HG02981 (cell line): Measurements from ENCODE around the gene LAMB4.
A peak's percentile ranks its signal among the peaks of the same experiment; 100 is the strongest.

Experiments
- ATAC-seq: cut with Tn5 transposase; IDR thresholded peaks from one replicate; pipeline ENCODE4 v1.9.1; 2021; ENCODE audit warnings: mild to moderate bottlenecking, moderate library complexity; ENCODE audit not compliant: unreplicated experiment

The LAMB4 gene

DNA sequence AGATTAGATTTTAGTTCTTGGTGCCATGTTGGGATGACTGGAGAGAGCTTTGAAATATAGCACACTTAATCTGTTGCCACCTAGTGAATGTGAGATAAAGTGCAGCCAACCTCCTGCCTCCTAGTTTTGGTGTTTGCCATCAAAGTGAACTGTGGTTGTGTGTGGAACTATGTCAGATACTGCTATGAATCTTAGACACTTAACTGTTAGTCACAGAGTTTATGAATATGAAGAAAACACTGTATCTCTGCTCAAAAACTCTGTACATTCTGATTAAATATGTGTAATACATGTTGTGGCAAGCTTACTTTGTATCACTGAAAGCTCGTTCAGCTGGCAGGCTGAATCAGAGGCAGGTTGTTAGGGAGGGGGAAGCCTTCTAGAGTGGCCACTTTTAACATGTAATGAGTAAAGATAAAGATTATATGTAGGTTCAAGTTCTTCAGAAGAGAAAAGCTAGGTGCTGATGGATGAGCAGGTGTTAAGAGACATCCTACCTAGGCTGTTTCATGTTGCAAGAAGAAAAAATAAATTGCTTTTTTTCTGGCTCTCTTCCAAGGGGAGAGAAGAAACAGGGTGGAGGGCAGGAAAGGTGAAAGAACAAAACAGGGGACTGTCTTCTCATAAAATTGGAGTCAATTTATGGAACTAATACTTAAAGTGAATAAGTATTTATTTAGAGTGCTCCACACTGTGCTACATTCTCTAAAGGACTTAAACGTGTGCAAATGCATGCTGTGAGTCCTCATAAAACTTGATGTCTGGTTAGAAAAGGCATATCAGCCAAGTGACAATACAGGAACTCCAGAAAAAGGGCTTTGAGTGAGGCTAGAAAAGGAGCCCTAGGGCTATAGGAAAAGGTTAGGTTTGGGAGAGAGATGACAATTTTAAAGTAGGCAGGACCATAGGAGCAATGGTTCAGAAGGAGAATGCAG lies 113.1 kb downstream of the LAMB4 start:
- peak; percentile 50 for ATAC-seq

DNA sequence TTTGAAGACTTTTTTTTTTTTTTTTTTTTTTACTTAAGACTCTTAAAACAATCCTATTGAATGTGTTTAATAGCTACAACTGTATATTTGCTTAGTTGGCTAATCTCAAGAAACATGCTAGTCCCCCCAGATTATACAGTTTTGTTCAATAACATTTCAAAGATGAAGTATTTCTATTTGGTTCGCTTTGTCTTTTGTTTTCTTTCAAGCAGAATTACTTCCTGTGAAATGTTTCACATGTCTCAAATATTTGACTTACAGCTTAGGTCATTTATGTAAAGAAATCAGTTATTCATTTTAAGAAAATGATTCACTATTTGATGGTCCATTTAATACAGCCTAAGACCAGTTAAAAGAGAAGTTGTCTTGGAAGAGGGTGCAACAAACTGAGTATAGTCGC lies 114.4 kb downstream of the LAMB4 start:
- no peak for ATAC-seq

DNA sequence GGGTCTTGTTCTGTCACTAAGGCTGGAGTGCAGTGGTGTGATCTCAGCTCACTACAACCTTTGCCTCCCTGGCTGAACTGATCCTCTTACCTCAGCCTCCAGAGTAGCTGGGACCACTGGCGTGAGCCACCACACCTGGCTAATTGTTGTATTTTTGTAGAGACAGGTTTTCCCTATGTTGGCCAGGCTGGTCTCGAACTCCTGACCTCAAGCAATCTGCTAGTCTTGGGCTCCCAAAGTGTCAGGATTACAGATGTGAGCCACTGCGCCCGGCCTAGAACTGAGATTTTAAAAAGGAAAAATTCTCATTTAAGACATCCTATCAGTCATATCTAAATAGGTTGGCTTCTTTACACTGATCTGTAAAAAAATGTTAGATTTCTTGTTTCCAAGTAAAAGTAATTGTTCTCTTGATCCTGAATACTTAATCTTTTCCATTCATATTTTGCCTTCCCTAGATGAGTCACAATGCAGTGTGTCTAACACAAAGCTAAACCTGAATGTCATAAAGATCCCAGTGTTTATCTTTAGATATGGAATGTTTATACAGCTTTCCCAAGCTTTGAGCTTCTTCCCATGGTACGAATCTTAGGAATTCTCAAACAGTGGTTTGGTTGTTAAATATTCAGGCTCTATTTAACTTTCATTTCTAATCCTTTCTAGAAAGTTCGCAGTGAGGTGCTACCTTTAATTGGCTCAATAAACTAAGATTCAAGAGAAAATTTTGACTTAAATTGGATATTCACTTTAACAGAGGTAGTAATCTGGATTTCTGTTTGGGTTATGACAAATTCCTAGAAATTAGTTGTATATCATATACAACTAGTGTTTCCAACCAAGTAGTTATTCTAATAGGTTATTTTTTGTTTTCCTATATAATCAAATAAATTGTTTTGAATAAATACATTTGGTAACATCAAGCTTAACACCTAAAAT lies 115.1 kb downstream of the LAMB4 start:
- ATAC-seq = no peak

GRCh38 chr7:108014215-108014614 lies 115.9 kb downstream of the LAMB4 start:
- no peak for ATAC-seq

DNA sequence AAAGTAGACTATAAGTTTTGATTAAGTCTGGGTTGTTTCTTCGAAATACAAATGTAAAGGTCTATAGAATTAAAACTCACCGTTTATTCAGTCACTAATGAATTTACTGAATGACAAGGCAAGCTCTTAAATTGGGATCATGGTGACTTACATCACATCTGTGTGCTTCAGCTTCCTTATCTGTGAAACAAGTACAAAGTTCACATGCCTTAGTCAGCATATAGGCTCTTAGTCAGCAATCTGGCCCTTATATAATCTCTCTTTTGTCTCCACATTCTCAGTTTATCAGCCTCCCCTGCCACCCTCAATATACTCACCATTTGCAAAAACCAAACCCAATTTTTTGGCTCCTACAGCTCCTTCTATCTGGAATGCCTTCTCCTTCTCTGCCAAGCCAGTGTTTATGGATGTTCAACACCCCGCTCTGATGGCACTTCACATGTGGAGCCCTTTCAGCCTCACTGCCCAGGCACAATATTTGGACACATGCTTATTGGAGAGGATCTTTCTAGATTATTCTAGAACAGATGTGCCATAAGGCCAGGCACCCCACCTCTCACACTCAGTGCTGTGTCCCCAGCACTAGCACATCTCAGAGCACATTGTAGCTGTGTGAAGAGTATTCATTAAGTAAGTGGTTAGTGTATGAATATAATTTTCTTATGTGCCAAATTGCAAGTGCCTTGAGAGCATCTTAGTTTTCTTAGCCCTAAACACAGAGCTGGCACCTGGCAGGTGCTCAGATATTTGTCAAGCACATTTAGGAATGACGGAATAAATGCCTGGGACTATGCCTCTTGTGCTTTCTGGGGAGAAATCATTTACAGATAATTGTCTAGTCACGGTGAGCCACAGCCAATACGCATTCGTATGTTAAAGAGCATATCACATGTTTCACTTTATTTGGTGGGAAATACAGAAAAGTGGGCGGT lies 117.4 kb downstream of the LAMB4 start:
- ATAC-seq = no peak

- no peak for ATAC-seq
These were observed 119.8 kb downstream of the LAMB4 start for GRCh38 chr7:108010377-108010776.

DNA sequence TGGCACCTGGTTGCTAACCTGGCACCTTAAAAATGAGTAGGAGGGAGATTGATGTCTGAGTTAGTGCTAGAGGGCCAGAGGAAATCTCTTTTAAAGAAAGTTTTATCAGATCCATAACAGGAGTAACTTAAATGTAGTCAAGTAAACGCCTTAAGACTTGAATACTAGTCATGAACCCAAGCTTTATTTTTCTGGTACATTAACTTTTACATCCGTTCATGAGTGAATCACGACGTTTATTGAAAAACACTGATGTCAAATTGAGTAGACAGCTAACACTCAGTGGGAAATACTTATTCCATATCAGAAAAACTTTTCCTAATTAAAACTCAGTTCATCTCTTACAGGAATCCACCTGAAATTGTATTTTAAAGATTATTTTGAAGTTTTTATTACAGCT lies 120.3 kb downstream of the LAMB4 start:
- ATAC-seq = no peak

GRCh38 chr7:108008827-108009226 lies 121.3 kb downstream of the LAMB4 start:
- no peak for ATAC-seq

GRCh38 chr7:108008240-108008639 lies 121.9 kb downstream of the LAMB4 start:
- ATAC-seq = no peak

DNA sequence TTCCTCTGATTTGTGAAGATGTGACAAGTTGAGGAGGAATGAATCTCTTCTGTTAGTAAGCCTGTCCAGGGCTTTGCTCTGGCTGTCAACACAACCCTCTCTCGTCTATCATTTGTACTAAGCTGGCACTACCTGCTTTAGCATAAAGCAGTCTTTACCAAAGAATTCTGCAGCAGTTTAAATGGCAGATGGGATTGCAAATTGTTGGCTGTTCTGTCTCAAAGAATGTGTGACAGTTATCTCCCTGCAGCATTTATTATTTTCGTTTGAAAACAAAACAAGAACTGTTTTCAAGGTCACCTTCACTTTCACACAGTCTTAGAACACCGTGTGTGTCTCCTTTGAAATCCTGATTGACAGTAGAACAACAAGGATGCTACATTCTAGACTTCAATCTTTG lies 122.4 kb downstream of the LAMB4 start:
- ATAC-seq = no peak

GRCh38 chr7:108007261-108007660 lies 122.9 kb downstream of the LAMB4 start:
- ATAC-seq = no peak

- ATAC-seq = peak; percentile 68
These were observed 125.7 kb downstream of the LAMB4 start for GRCh38 chr7:108004220-108005142.

- ATAC-seq = no peak
These were observed 126.6 kb downstream of the LAMB4 start for GRCh38 chr7:108003599-108003935.

GRCh38 chr7:108002726-108003598 lies 127.2 kb downstream of the LAMB4 start, which contains the start of gene LAMB1:
Gene LAMB1 (minus strand): TSS chr7:108003161. CDS start chr7:108002885, 276 bp downstream.
- ATAC-seq = no peak

DNA sequence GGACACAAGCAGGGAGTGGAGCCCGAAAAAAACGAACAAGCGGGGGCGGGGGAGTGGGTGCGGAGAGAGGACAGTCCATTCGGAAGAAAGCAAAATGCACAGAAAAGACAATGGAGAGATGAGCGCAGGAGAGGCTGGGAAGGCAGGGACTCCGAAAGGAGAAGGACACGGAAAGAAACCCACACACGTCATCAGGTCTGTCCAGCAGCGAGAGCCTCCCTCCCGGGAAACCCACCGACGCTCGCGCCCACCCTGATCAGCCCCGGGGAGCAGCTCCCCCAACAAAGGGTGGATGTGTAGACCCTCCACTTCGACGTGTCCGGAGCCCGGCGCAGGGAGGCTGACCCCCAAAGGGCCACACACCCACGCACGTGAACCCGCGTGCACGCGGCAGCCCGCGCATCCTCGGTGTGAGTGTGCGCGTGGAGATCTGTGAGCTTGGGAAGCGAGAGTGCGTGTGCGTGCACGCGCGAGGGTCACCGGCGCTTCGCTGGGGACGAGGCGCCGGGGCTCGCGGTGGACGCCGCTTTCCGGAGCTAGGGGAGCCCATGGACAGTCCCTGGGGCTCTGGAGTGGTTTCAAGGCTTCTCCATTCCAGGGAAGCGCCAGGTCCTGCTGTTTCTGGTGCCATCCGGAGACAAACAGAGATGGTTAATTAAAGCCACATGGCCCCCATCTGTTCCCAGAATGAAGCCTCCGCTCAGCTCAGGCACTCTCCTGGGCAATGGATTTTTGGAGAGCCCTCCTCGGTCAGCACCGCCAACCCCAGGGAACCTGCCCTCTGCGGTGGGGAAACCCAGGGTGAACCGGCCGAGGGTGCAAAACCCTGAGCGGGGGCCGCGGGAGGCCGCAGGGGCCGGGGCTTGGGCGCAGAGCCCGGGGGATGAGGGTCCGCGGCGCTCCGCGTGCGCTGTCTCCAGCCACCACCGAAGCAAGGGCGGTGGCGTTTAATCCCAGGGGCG lies 128.1 kb downstream of the LAMB4 start:
- ATAC-seq = no peak

- no peak for ATAC-seq
These were observed 129.0 kb downstream of the LAMB4 start for GRCh38 chr7:108000875-108001763.
